GM19467 (cell line): Measurements from ENCODE around the gene GRK4.

ENCODE experiments used
- ATAC-seq: cut with Tn5 transposase; IDR thresholded peaks from one replicate; pipeline ENCODE4 v1.9.1; 2021; ENCODE audit warnings: mild to moderate bottlenecking, moderate library complexity; ENCODE audit not compliant: unreplicated experiment

GRK4 gene

GRCh38 chr4:3067473-3068001 lies 104.2 kb downstream of the GRK4 start:
- ATAC-seq: no peak

- no peak for ATAC-seq
These were observed 106.4 kb downstream of the GRK4 start for GRCh38 chr4:3069661-3070199.

DNA sequence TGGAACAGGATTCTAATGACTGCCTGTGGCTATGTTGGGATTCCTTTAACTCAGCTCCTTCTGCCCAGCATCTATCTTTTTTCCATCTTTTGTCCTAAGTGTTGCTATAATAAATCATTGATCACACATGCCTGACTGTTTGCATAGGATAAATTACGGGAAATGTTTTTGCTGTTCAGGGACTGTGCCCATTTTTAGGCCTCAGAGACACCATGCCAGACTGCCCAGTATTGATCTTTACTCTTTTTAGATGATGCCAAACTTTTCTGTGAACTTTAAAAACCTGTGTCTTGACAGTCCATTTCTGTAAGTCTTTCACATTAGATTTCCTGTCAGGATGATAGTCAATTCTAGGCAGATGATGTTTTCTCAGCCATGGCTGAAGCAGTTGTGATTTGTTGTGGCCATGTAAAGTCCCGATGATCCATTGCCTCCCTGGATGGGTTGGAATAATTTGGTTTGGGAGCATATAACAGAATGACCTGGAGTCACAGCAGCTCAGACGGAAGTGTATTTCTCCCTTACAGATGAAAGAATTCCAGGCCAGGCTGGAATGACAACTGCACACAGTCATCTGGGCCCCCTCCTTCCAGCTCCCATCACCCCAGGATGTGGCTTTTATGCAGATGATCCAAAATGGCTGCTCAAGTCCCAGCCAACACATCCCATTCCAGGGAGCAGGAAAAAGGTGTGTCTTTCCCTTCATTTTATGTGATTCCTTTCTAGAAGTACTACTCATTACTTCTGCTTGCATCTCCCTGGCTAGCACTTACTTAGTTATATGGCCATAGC lies 107.5 kb downstream of the GRK4 start:
- ATAC-seq: no peak

- ATAC-seq: no peak
These were observed 108.4 kb downstream of the GRK4 start for GRCh38 chr4:3071811-3072210.

GRCh38 chr4:3073158-3074077 lies 110.0 kb downstream of the GRK4 start:
- peak; percentile 18 for ATAC-seq

GRCh38 chr4:3074078-3074845 lies 110.9 kb downstream of the GRK4 start, which contains the start of the genes HTT and HTT-AS:
Gene HTT, plus strand, starts transcription at chr4:3074681. Its CDS starts 145 bp downstream, at chr4:3074826.
Gene HTT-AS, minus strand, starts transcription at chr4:3074538.
- ATAC-seq: peak; percentile 66

DNA sequence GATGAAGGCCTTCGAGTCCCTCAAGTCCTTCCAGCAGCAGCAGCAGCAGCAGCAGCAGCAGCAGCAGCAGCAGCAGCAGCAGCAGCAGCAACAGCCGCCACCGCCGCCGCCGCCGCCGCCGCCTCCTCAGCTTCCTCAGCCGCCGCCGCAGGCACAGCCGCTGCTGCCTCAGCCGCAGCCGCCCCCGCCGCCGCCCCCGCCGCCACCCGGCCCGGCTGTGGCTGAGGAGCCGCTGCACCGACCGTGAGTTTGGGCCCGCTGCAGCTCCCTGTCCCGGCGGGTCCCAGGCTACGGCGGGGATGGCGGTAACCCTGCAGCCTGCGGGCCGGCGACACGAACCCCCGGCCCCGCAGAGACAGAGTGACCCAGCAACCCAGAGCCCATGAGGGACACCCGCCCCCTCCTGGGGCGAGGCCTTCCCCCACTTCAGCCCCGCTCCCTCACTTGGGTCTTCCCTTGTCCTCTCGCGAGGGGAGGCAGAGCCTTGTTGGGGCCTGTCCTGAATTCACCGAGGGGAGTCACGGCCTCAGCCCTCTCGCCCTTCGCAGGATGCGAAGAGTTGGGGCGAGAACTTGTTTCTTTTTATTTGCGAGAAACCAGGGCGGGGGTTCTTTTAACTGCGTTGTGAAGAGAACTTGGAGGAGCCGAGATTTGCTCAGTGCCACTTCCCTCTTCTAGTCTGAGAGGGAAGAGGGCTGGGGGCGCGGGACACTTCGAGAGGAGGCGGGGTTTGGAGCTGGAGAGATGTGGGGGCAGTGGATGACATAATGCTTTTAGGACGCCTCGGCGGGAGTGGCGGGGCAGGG lies 111.7 kb downstream of the GRK4 start:
- no peak for ATAC-seq

- ATAC-seq: no peak
These were observed 112.2 kb downstream of the GRK4 start for GRCh38 chr4:3075652-3075981.

DNA sequence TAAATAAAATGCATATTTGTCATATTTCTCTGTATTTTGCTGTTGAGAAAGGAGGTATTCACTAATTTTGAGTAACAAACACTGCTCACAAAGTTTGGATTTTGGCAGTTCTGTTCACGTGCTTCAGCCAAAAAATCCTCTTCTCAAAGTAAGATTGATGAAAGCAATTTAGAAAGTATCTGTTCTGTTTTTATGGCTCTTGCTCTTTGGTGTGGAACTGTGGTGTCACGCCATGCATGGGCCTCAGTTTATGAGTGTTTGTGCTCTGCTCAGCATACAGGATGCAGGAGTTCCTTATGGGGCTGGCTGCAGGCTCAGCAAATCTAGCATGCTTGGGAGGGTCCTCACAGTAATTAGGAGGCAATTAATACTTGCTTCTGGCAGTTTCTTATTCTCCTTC lies 114.4 kb downstream of the GRK4 start:
- peak; percentile 36 for ATAC-seq

DNA sequence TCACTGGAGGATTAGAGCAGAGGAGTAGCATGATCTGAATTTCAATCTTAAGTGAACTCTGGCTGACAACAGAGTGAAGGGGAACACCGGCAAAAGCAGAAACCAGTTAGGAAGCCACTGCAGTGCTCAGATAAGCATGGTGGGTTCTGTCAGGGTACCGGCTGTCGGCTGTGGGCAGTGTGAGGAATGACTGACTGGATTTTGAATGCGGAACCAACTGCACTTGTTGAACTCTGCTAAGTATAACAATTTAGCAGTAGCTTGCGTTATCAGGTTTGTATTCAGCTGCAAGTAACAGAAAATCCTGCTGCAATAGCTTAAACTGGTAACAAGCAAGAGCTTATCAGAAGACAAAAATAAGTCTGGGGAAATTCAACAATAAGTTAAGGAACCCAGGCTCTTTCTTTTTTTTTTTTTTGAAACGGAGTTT lies 116.3 kb downstream of the GRK4 start:
- no peak for ATAC-seq

DNA sequence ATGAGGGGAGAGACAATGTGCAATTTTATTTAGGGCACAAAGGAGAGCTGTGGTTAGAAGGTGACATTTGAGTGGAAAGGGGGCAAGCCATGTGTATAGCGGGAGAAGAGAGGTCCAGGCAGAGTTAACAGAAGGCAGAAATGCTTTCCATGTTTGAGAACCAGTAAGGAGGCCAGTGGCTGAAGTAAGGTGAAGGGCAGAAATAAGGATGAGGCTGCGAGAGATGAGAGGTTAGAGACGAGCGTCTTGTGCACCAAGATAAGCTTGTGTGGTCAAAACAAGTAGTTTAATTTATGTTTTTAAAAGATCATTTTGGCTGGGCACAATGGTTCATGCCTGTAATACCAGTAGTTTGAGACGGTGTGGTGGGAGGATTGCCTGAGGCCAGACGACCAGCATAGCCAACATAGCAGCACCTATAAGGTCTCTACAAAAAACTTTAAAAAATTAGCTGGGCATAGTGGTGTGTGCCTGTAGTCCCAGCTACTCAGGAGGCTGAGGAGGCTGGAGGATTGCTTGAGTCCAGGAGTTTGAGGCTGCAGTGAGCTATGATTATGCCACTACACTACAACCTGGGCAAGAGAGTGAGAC lies 119.6 kb downstream of the GRK4 start:
- no peak for ATAC-seq

DNA sequence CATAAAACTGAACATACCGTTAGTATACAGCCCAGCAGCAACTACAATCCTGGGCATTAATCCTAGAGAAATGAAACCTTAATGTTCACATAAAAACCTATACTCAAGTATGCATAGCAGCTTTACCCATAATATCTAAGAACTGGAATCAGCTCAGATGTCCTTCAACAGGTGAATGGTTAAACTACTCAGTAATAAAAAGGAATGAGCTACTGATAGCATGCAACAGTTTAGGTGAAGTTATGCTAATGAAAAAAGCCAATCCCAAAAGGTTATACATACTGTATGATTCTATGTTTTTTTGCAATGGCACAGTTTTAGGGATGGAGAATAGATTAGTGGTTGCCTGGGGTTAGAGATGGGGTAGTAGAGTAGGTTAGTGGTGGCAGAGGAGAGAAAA lies 120.4 kb downstream of the GRK4 start:
- ATAC-seq: no peak

DNA sequence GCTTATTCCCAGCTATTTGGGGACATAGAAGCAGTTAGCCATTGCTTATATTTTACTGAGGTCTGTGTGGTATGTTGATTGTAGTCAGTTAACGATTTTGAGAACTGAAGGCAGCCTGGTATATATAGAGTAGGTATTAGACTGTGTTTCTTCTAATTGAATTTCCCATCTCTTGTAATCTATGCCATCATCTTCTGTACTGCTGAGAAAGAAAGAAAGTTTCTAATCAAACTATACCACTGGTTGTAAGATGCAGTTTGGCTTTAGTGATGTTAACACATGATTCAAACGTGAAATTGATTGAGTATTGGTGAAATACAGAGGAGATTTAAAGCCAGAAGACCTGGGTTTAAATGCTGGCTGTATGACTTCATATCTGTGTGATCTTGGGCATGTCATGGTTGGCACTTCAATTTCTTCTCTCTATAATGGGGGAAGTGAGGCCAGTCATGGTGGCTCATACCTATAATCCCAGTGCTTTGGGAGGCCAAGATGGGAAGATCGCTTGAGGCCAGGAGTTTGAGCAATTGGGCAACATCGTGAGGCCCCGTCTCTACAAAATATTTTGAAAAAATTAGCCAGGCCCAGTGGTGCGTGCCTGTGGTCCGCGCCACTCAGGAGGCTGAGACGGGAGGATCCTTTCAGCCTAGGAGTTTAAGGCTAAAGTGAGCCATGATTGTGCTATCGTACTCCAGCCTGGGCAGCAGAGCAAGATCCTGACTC lies 122.7 kb downstream of the GRK4 start:
- ATAC-seq: no peak

DNA sequence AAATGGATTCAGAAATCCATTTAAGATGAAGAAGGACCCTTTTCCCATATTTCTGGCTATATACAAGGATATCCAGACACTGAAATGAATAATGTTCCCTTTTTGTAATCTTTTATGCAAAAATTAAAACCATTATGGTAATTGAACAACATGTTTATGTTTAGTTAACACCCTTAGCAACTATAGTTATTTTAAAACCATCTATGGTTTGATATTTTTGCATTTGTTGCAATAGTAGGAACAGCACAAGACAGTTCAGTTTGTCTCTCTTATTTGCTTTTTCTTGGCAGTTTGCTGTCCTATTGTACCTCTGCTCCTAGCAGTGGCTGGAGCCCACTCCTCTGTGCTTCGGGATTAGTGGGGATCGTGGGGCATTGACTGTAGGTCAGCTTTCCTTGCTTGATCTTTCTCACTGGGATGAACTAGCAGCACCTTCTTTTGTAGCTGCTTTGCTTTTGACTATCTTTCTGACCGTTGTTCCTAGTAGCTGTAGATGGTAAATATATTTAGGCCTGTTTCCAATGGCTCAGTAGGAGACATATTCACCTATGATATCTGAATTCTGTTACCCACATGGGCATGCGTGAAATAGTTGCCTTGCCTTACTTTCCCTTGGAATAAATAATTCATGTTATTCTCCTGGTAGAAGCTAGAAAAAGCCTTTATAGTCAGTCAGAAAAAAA lies 123.9 kb downstream of the GRK4 start:
- no peak for ATAC-seq
